SW 1271 (cell line): ENCODE data around the gene XAGE5.
"Not testable (repeated sequence)": the region's sequence is repeated elsewhere in the genome, so short reads cannot be mapped to it uniquely, and the experiment has no call there.

Source experiments
- DNase-seq, 2 experiments: peaks; one replicate each; lab custom pipeline; 2025; lab: John Stamatoyannopoulos, UW

XAGE5 gene, protein sequence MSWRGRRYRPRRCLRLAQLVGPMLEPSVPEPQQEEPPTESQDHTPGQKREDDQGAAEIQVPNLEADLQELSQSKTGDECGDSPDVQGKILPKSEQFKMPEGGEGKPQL

DNA sequence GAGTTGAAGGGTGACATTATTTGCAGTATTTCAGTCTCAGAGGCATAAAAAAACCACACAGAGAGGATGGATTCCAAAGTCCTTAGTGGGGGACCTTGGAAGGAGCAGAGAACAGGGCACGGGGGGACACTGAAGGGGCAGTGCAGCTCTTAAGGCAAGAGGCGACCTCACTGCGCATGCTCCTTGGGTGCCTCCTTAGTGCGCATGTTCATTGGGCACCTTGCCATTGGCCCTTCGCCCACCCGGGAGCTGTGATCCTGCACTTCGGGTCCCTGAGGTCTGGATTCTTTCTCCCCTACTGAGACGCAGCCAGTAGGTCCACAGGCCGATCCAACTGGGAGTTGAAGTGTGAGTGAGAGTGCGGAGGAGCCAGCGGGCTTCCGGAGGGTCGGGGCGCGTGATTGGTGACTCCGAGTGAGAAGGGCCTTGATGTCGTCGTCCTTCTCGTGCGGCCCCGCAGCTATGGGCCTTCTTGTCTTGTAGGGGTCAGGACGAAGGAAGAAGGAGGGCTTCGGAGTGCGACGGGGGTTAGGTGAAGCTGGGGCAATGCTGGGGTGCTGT lies at the start of gene XAGE5:
TSS of gene XAGE5 (plus strand) at position 223 of the 561 bp plus-strand sequence. CDS start 1,280 bp downstream, outside the sequence.
- DNase-seq: no peak

GRCh38 chrX:52765983-52766382 lies 45.1 kb upstream of the XAGE5 start:
- DNase-seq: not testable (repeated sequence)

- not testable (repeated sequence) for DNase-seq
Observed at GRCh38 chrX:52773504-52773903, 37.6 kb upstream of the XAGE5 start.

GRCh38 chrX:52797327-52797726 lies 13.8 kb upstream of the XAGE5 start, which contains the start of gene SPANXN5:
SPANXN5 (minus strand) TSS chrX:52797427; CDS start chrX:52797348, 79 bp downstream.
- not testable (repeated sequence) for DNase-seq

- DNase-seq: not testable (repeated sequence)
Observed at GRCh38 chrX:52804876-52805275, 6.2 kb upstream of the XAGE5 start.

DNA sequence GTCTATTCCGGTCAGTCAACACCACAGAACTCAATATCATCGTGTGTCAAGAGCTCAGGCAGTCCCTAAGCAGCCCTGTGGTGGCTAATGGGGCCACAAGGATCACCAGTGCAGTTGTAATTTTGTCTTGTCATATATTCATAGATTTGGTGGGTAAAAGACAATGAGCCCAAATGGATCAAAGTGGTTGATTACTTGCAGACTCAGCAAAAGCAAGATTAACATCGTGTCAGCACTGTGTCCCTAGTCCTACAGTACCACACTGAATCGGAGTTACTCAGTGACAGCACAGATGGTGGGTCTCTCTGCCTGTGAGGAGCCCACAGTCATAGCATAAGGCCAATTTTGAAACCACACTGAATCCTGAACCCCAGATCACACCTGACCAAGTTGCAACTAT lies 8.7 kb downstream of the XAGE5 start:
- no peak for DNase-seq

DNA sequence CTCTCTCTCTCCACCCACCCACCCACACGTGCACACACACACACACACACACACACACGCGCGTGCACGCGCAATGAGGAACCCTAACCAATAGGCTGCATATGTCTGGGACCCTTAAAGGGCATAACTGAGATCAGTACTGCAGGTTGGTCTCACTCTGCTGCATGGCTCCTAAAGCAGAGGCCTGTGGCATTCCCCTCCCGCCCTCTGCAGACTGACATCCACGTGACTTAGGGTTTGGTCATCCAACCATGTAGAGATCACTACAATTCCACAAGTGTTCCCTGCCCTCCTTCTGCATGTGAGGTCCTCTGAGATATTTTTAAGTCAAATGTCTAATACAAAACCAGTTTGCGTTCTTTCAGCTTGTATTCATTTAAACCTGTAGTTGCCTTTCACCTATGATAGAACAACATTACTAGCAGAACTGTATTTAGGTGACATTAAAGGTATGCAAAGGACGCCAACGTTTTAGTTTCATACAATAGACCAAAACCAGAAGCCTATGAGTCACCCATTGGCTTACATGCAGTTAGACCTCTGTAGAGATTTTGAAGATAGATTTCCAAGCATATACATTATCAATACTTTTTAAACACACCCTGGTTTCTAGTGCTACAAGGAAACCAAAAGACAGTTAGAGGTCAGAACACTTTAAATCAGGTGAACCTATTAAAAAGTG lies 10.1 kb downstream of the XAGE5 start:
- no peak for DNase-seq

GRCh38 chrX:52824608-52825007 lies 13.5 kb downstream of the XAGE5 start:
- no peak for DNase-seq

GRCh38 chrX:52830551-52830950 lies 19.5 kb downstream of the XAGE5 start:
- DNase-seq: no peak

GRCh38 chrX:52839137-52839536 lies 28.1 kb downstream of the XAGE5 start:
- DNase-seq: no peak

DNA sequence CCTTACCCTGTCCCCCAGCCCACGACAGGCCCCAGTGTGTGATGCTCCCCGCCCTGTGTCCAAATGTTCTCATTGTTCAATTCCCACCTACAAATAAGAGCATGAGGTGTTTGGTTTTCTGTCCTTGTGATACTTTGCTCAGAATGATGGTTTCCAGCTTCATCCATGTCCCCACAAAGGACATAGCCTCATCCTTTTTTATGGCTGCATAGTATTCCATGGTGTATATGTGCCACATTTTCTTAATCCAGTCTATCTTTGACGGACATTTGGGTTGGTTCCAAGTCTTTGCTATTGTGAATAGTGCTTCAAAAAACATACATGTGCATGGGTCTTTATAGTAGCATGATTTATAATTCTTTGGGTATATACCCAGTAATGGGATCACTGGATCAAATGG lies 32.5 kb downstream of the XAGE5 start:
- DNase-seq: not testable (repeated sequence)

GRCh38 chrX:52852110-52852860 lies 41.2 kb downstream of the XAGE5 start:
- DNase-seq: no peak

- not testable (repeated sequence) for DNase-seq
Observed at GRCh38 chrX:52856991-52857525, 46.0 kb downstream of the XAGE5 start.

GRCh38 chrX:52865343-52865998 lies 54.4 kb downstream of the XAGE5 start:
- DNase-seq: no peak
